ENCODE data around the gene M6PR.

The M6PR gene

DNA sequence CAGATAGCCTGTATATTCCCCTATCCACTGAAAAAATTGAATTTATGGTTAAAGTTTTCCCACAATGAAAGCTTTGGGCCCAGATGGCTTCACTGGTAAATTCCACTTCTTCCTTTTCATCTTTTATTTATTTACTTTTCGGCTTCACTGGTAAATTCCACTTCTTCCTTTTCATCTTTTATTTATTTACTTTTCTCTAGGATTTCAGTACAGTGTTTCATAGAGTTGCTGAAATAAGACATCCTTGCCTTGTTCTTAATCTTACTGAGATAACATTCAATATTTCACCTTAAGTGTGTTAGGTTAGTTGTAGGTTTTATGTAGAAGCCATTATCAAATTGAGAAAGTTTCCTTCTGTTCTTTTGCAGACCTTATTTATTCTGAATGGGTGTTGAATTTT is 21.0 kb upstream of the M6PR start:
- Histone ChIP-seq H3K27ac (ENCODE audit: low read length) (no peak overlapping the region), H3K27me3 (ENCODE audit: low read depth, low read length) (no peaks in the 10 kb centered on the region), H3K4me3 (ENCODE audit: low read depth in 1 of 2, low read length in 2 of 2) (no peak overlapping the region), H3K9me3 (ENCODE audit: control insufficient read depth in 1 of 2, low read length in 2 of 2) (peaks cover 5 to 31% of the 10 kb centered on the region in 2 donors), H3K4me1 (ENCODE audit: control insufficient read depth in 1 of 2, insufficient read depth in 2 of 2, low read length in 2 of 2) (no peaks in the 10 kb centered on the region), H3K36me3 (ENCODE audit: control insufficient read depth in 1 of 2, insufficient read depth in 2 of 2, low read length in 2 of 2) (no peaks in the 10 kb centered on the region)

DNA sequence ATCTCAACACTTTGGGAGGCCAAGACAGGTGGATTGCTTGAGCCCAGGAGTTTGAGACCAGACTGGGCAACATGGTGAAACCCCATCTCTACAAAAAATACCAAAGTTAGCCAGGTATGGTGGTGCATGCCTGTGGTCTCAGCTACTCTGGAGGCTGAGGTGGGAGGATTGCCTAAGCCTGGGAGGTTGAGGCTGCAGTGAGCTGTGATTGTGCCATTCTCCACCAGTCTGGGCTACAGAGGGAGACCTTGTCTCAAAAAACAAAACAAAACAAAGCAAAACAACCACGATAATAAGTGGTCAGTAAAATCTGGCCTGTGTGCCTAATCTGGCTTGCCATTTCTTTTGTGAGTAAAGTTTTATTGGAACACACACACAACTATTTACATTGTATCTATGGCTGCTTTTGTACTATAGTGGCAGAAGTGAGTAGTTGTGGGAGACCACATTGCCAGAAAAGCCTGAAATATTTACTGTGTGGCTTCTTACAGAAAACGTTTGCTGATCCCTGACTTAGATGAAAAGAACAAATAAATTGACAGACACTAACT is 20.5 kb upstream of the M6PR start:
- Histone ChIP-seq H3K27me3 (ENCODE audit: low read depth, low read length) (no peaks in the 10 kb centered on the region), H3K4me1 (ENCODE audit: control insufficient read depth in 1 of 2, insufficient read depth in 2 of 2, low read length in 2 of 2) (no peaks in the 10 kb centered on the region), H3K27ac (ENCODE audit: low read length) (no peak overlapping the region), H3K36me3 (ENCODE audit: control insufficient read depth in 1 of 2, insufficient read depth in 2 of 2, low read length in 2 of 2) (no peaks in the 10 kb centered on the region), H3K9me3 (ENCODE audit: control insufficient read depth in 1 of 2, low read length in 2 of 2) (peaks cover 5 to 31% of the 10 kb centered on the region in 2 donors), H3K4me3 (ENCODE audit: low read depth in 1 of 2, low read length in 2 of 2) (no peak overlapping the region)

- Histone ChIP-seq H3K9me3 (ENCODE audit: control insufficient read depth in 1 of 2, low read length in 2 of 2) (peaks cover 5 to 26% of the 10 kb centered on the region in 2 donors), H3K27me3 (ENCODE audit: low read depth, low read length) (no peaks in the 10 kb centered on the region), H3K4me3 (ENCODE audit: low read depth in 1 of 2, low read length in 2 of 2) (peak overlapping the region in 1 of 2 donors; percentile 38), H3K36me3 (ENCODE audit: control insufficient read depth in 1 of 2, insufficient read depth in 2 of 2, low read length in 2 of 2) (no peaks in the 10 kb centered on the region), H3K4me1 (ENCODE audit: control insufficient read depth in 1 of 2, insufficient read depth in 2 of 2, low read length in 2 of 2) (no peaks in the 10 kb centered on the region), H3K27ac (ENCODE audit: low read length) (no peak overlapping the region)
Measured at GRCh38 chr12:8968761-8969160, 19.3 kb upstream of the M6PR start.

- no peak overlapping the region for H3K4me3 ChIP-seq (ENCODE audit: low read depth in 1 of 2, low read length in 2 of 2)
- H3K27me3 ChIP-seq (ENCODE audit: low read depth, low read length) = no peaks in the 10 kb centered on the region
- no peaks in the 10 kb centered on the region for H3K4me1 ChIP-seq (ENCODE audit: control insufficient read depth in 1 of 2, insufficient read depth in 2 of 2, low read length in 2 of 2)
- no peaks in the 10 kb centered on the region for H3K36me3 ChIP-seq (ENCODE audit: control insufficient read depth in 1 of 2, insufficient read depth in 2 of 2, low read length in 2 of 2)
- H3K27ac ChIP-seq (ENCODE audit: low read length) = no peak overlapping the region
- H3K9me3 ChIP-seq (ENCODE audit: control insufficient read depth in 1 of 2, low read length in 2 of 2) = no peaks in the 10 kb centered on the region
Measured at GRCh38 chr12:8960176-8960575, 10.7 kb upstream of the M6PR start.

DNA sequence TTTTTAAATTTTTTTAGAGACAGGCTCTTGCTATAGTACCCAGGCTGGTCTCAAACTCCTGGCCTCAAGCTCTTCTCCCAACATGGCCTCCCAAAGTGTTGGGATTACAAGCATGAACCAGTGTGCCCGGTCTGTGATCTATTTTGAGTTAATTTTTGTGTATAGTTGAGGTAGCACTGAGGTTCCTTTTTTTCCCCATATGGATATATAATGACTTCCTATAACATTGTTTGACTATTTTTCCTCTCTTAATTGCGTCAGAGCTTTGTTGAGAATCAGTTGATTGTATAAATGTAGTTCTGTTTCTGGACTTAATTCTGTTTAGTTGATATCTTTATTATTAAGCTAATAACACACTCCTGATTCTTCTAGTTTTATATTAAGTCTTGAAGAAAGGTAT is 8.6 kb upstream of the M6PR start:
- Histone ChIP-seq H3K4me3 (ENCODE audit: low read depth in 1 of 2, low read length in 2 of 2) (no peak overlapping the region), H3K9me3 (ENCODE audit: control insufficient read depth in 1 of 2, low read length in 2 of 2) (no peaks in the 10 kb centered on the region), H3K27ac (ENCODE audit: low read length) (no peak overlapping the region), H3K36me3 (ENCODE audit: control insufficient read depth in 1 of 2, insufficient read depth in 2 of 2, low read length in 2 of 2) (peaks cover 0 to 4% of the 10 kb centered on the region in 2 donors), H3K4me1 (ENCODE audit: control insufficient read depth in 1 of 2, insufficient read depth in 2 of 2, low read length in 2 of 2) (no peaks in the 10 kb centered on the region), H3K27me3 (ENCODE audit: low read depth, low read length) (no peaks in the 10 kb centered on the region)

- Histone ChIP-seq H3K36me3 (ENCODE audit: control insufficient read depth in 1 of 2, insufficient read depth in 2 of 2, low read length in 2 of 2) (peaks cover 0 to 4% of the 10 kb centered on the region in 2 donors), H3K9me3 (ENCODE audit: control insufficient read depth in 1 of 2, low read length in 2 of 2) (no peaks in the 10 kb centered on the region), H3K4me1 (ENCODE audit: control insufficient read depth in 1 of 2, insufficient read depth in 2 of 2, low read length in 2 of 2) (no peaks in the 10 kb centered on the region), H3K27ac (ENCODE audit: low read length) (no peak overlapping the region), H3K27me3 (ENCODE audit: low read depth, low read length) (no peaks in the 10 kb centered on the region), H3K4me3 (ENCODE audit: low read depth in 1 of 2, low read length in 2 of 2) (no peak overlapping the region)
Measured at GRCh38 chr12:8957561-8957960, 8.1 kb upstream of the M6PR start.

GRCh38 chr12:8956772-8957171 is 7.3 kb upstream of the M6PR start:
- Histone ChIP-seq H3K27ac (ENCODE audit: low read length) (no peak overlapping the region), H3K27me3 (ENCODE audit: low read depth, low read length) (no peaks in the 10 kb centered on the region), H3K4me1 (ENCODE audit: control insufficient read depth in 1 of 2, insufficient read depth in 2 of 2, low read length in 2 of 2) (no peaks in the 10 kb centered on the region), H3K9me3 (ENCODE audit: control insufficient read depth in 1 of 2, low read length in 2 of 2) (no peaks in the 10 kb centered on the region), H3K36me3 (ENCODE audit: control insufficient read depth in 1 of 2, insufficient read depth in 2 of 2, low read length in 2 of 2) (peaks cover 0 to 4% of the 10 kb centered on the region in 2 donors), H3K4me3 (ENCODE audit: low read depth in 1 of 2, low read length in 2 of 2) (no peak overlapping the region)

GRCh38 chr12:8956073-8956472 is 6.6 kb upstream of the M6PR start:
- no peak overlapping the region for H3K4me3 ChIP-seq (ENCODE audit: low read depth in 1 of 2, low read length in 2 of 2)
- no peaks in the 10 kb centered on the region for H3K27me3 ChIP-seq (ENCODE audit: low read depth, low read length)
- peaks cover 0 to 4% of the 10 kb centered on the region in 2 donors for H3K36me3 ChIP-seq (ENCODE audit: control insufficient read depth in 1 of 2, insufficient read depth in 2 of 2, low read length in 2 of 2)
- H3K27ac ChIP-seq (ENCODE audit: low read length) = no peak overlapping the region
- H3K4me1 ChIP-seq (ENCODE audit: control insufficient read depth in 1 of 2, insufficient read depth in 2 of 2, low read length in 2 of 2) = no peaks in the 10 kb centered on the region
- H3K9me3 ChIP-seq (ENCODE audit: control insufficient read depth in 1 of 2, low read length in 2 of 2) = no peaks in the 10 kb centered on the region

- Histone ChIP-seq H3K9me3 (ENCODE audit: control insufficient read depth in 1 of 2, low read length in 2 of 2) (no peaks in the 10 kb centered on the region), H3K27ac (ENCODE audit: low read length) (no peak overlapping the region), H3K36me3 (ENCODE audit: control insufficient read depth in 1 of 2, insufficient read depth in 2 of 2, low read length in 2 of 2) (peaks cover 0 to 4% of the 10 kb centered on the region in 2 donors), H3K4me1 (ENCODE audit: control insufficient read depth in 1 of 2, insufficient read depth in 2 of 2, low read length in 2 of 2) (no peaks in the 10 kb centered on the region), H3K4me3 (ENCODE audit: low read depth in 1 of 2, low read length in 2 of 2) (no peak overlapping the region), H3K27me3 (ENCODE audit: low read depth, low read length) (no peaks in the 10 kb centered on the region)
Measured at GRCh38 chr12:8953773-8954402, 4.4 kb upstream of the M6PR start.

DNA sequence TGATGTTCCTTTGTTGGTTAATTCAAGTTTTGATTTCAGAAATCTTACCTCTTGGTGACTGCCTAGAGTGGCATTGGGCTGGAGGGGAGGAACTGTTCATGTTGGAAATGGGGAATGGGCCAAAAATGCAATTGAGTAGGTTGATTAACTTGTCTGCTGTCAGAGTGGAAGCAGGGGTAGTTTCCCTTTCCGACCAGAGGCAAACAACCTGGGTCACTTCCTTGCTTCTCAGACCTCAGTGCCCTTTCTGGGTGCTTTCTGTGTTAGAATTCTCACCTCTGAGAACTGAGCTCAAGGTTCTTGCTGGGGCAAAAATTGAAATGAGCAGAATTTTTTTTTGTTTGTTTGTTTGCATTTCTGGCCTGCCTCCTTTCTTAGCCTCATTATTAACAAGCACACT is 2.3 kb upstream of the M6PR start:
- no peak overlapping the region for H3K4me3 ChIP-seq (ENCODE audit: low read depth in 1 of 2, low read length in 2 of 2)
- H3K27me3 ChIP-seq (ENCODE audit: low read depth, low read length) = no peaks in the 10 kb centered on the region
- H3K9me3 ChIP-seq (ENCODE audit: control insufficient read depth in 1 of 2, low read length in 2 of 2) = no peaks in the 10 kb centered on the region
- H3K36me3 ChIP-seq (ENCODE audit: control insufficient read depth in 1 of 2, insufficient read depth in 2 of 2, low read length in 2 of 2) = peaks cover 0 to 4% of the 10 kb centered on the region in 2 donors
- no peak overlapping the region for H3K27ac ChIP-seq (ENCODE audit: low read length)
- H3K4me1 ChIP-seq (ENCODE audit: control insufficient read depth in 1 of 2, insufficient read depth in 2 of 2, low read length in 2 of 2) = peaks cover 3 to 19% of the 10 kb centered on the region in 2 donors

DNA sequence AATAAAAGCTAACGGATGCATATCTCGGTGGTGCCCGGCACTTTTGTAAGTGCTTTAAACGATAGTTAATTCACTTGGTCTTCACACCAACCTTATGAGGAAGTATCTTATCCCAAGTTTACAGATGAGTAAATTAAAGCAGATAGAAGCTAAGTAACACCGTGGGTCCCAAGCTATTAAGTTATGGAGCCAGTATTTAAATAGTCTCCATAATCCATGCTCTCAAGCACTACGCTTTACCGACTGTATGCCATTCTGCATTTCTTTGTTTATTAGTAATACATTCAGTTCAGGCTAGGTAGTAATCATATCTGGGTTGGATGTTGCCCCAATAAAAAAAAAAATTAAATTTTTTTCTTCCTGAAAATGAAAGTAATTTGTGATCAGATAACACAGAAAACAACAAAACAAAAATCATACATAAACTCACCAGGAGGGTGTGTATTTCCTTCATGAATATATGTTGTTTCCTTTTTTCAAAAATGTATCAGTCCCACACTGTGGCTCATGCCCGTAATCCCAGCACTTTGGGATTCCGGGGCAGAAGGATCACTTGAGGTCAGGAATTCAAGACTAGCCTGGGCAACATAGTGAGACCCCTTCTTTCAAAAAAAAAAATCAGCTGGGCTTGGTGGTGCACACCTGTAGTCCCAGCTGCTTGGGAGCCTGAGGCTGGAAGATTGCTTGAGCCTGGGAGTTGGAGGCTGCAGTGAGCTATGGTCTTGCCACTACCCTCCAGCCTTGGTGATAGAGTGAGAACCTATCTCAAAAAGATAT is 1.4 kb upstream of the M6PR start:
- H3K27ac ChIP-seq (ENCODE audit: low read length) = peak overlapping the region; percentile 97
- H3K27me3 ChIP-seq (ENCODE audit: low read depth, low read length) = no peaks in the 10 kb centered on the region
- no peaks in the 10 kb centered on the region for H3K9me3 ChIP-seq (ENCODE audit: control insufficient read depth in 1 of 2, low read length in 2 of 2)
- peaks cover 3 to 19% of the 10 kb centered on the region in 2 donors for H3K4me1 ChIP-seq (ENCODE audit: control insufficient read depth in 1 of 2, insufficient read depth in 2 of 2, low read length in 2 of 2)
- peak overlapping the region; percentile 89 to 98 for H3K4me3 ChIP-seq (ENCODE audit: low read depth in 1 of 2, low read length in 2 of 2)
- H3K36me3 ChIP-seq (ENCODE audit: control insufficient read depth in 1 of 2, insufficient read depth in 2 of 2, low read length in 2 of 2) = peaks cover 5 to 8% of the 10 kb centered on the region in 2 donors

Measured in muscle layer of duodenum (tissue), 2 donors.